ENCODE results near the gene EMILIN2. TPM values are rescaled to one million over a fixed set of nuclear protein-coding genes. Genes with fewer than 3 reads are reported as not detected.

Gene EMILIN2
- total and polyA plus RNA-seq, 2 donors (not counting 3 experiments of a cell fraction or from before 2014, with no cell fraction given): 9.4 to 13.4 TPM

- H3K9me3 ChIP-seq (replicated peaks; ENCODE audit: control insufficient read depth, insufficient read depth, low read length): no peaks in the 10 kb centered on the region
- BruUV-seq (replicated peaks): no TSS peak
- no peak overlapping the region for H2AFZ ChIP-seq (ENCODE audit: low read depth, low read length)
- no peaks in the 10 kb centered on the region for H3K9me1 ChIP-seq (replicated peaks; ENCODE audit: control insufficient read depth, extremely low read depth, insufficient read depth, low read length)
- TF ChIP-seq MAX (IDR thresholded peaks at IDR 0.05; ENCODE audit: insufficient read depth, insufficient read length): no peak
- no peak overlapping the region for H3K4me2 ChIP-seq (ENCODE audit: insufficient read depth, low read length)
- ChIA-PET POLR2A (no interaction called here), CTCF (interaction anchor here (0.6 to 1.7 kb wide), 2 partner anchors 143 to 337 kb away, joined by 3 to 6 read pairs; no protein-coding TSS in a partner anchor)
- H3K36me3 ChIP-seq (ENCODE audit: control insufficient read depth in 2 of 2, extremely low read depth in 1 of 2, insufficient read depth in 2 of 2, low read length in 2 of 2): peaks cover 0 to 6% of the 10 kb centered on the region in 2 experiments
- DNase-seq (ENCODE audit: low read depth, low spot score): no peak
- H4K20me1 ChIP-seq (replicated peaks; ENCODE audit: control insufficient read depth, extremely low read depth, insufficient read depth, low read length): no peaks in the 10 kb centered on the region
- no peaks in the 10 kb centered on the region for H3K27me3 ChIP-seq (ENCODE audit: control insufficient read depth in 2 of 2, insufficient read depth in 2 of 2, low read length in 2 of 2)
- intact Hi-C loops (cut with micrococcal nuclease): loop anchor here (5.0 to 10.0 kb wide), 3 partner anchors 62 to 254 kb away; partner anchors contain the start of genes EMILIN2 and SMCHD1
- no peak overlapping the region for H3K27ac ChIP-seq (ENCODE audit: insufficient read depth, low read depth, low read length)
- dilution Hi-C loops (cut with MboI; ENCODE audit: extremely low pct_ligation_motif_present, low sequenced_read_pairs): no loop called here
- H3K9ac ChIP-seq (replicated peaks; ENCODE audit: extremely low read depth, insufficient read depth, low read length): no peak overlapping the region
- no peaks in the 10 kb centered on the region for H3K79me2 ChIP-seq (ENCODE audit: control insufficient read depth, insufficient read depth, low read length)
- H3K4me1 ChIP-seq (ENCODE audit: control insufficient read depth, extremely low read depth, insufficient read depth, low read length): peaks cover 10% of the 10 kb centered on the region
- no peak for FAIRE-seq
- H3K4me3 ChIP-seq (replicated peaks in 1 of 3; ENCODE audit: insufficient read depth in 1 of 3, low read depth in 1 of 3, low read length in 3 of 3): no peak overlapping the region
These were observed 62.1 kb downstream of the EMILIN2 start for GRCh38 chr18:2908946-2909335.

GRCh38 chr18:2909431-2910140 lies 62.8 kb downstream of the EMILIN2 start:
- Histone ChIP-seq H3K36me3 (ENCODE audit: control insufficient read depth in 2 of 2, extremely low read depth in 1 of 2, insufficient read depth in 2 of 2, low read length in 2 of 2) (peaks cover 0 to 11% of the 10 kb centered on the region in 2 experiments), H3K27ac (ENCODE audit: insufficient read depth, low read depth, low read length) (no peak overlapping the region), H3K9me1 (replicated peaks; ENCODE audit: control insufficient read depth, extremely low read depth, insufficient read depth, low read length) (no peaks in the 10 kb centered on the region), H3K79me2 (ENCODE audit: control insufficient read depth, insufficient read depth, low read length) (no peaks in the 10 kb centered on the region), H3K9me3 (replicated peaks; ENCODE audit: control insufficient read depth, insufficient read depth, low read length) (no peaks in the 10 kb centered on the region), H4K20me1 (replicated peaks; ENCODE audit: control insufficient read depth, extremely low read depth, insufficient read depth, low read length) (no peaks in the 10 kb centered on the region), H3K4me3 (replicated peaks in 1 of 3; ENCODE audit: insufficient read depth in 1 of 3, low read depth in 1 of 3, low read length in 3 of 3) (no peak overlapping the region), H3K4me1 (ENCODE audit: control insufficient read depth, extremely low read depth, insufficient read depth, low read length) (peaks cover 10% of the 10 kb centered on the region), H3K4me2 (ENCODE audit: insufficient read depth, low read length) (no peak overlapping the region), H3K9ac (replicated peaks; ENCODE audit: extremely low read depth, insufficient read depth, low read length) (no peak overlapping the region), H3K27me3 (ENCODE audit: control insufficient read depth in 2 of 2, insufficient read depth in 2 of 2, low read length in 2 of 2) (no peaks in the 10 kb centered on the region), H2AFZ (ENCODE audit: low read depth, low read length) (no peak overlapping the region)
- dilution Hi-C loops (cut with MboI; ENCODE audit: extremely low pct_ligation_motif_present, low sequenced_read_pairs) (no loop called here), intact Hi-C loops (cut with micrococcal nuclease) (loop anchor here (5.0 to 10.0 kb wide), 3 partner anchors 62 to 255 kb away; partner anchors contain the start of genes EMILIN2 and SMCHD1)
- TF ChIP-seq EZH2 (IDR thresholded peaks at IDR 0.05; ENCODE audit: borderline replicate concordance, low read depth, low read length, severe bottlenecking) (no peak), POLR2A (IDR thresholded peaks at IDR 0.05; ENCODE audit: low read depth, low read length) (no peak), JUN (IDR thresholded peaks at IDR 0.05; ENCODE audit: borderline replicate concordance, insufficient read depth, insufficient read length, low read depth) (no peak), MAX (IDR thresholded peaks at IDR 0.05; ENCODE audit: insufficient read depth, insufficient read length) (no peak), FOS (IDR thresholded peaks at IDR 0.05; ENCODE audit: borderline replicate concordance, insufficient read depth, low read length) (no peak), CTCF (IDR thresholded peaks at IDR 0.05; ENCODE audit: extremely low read depth in 1 of 2, insufficient read depth in 1 of 2, low read depth in 1 of 2, low read length in 2 of 2) (no peak), MYC (IDR thresholded peaks at IDR 0.05; ENCODE audit: low read depth, low read length) (no peak), GATA2 (IDR thresholded peaks at IDR 0.05; ENCODE audit: insufficient read depth, insufficient read length, low read depth, low read length) (no peak), POLR2AphosphoS5 (IDR thresholded peaks at IDR 0.05; ENCODE audit: insufficient read depth, low read depth, low read length) (no peak)
- BruUV-seq (replicated peaks): no TSS peak
- CTCF ChIA-PET: interaction anchor here (1.7 kb wide), 1 partner anchor 337 kb away, joined by 6 read pairs; no protein-coding TSS in a partner anchor
- FAIRE-seq (no peak), DNase-seq (ENCODE audit: low read depth, low spot score) (no peak)
- POLR2A ChIA-PET: no interaction called here
